SHP77 treated with DMSO at 0.1 percent for 48 hours (cell line): ENCODE data around the gene ATP6V0B.
A peak's percentile ranks its signal among the peaks of the same experiment; 100 is the strongest.

ENCODE experiments used
- DNase-seq: peaks from one replicate; lab custom pipeline; 2025; lab: John Stamatoyannopoulos, UW

ATP6V0B gene

DNA sequence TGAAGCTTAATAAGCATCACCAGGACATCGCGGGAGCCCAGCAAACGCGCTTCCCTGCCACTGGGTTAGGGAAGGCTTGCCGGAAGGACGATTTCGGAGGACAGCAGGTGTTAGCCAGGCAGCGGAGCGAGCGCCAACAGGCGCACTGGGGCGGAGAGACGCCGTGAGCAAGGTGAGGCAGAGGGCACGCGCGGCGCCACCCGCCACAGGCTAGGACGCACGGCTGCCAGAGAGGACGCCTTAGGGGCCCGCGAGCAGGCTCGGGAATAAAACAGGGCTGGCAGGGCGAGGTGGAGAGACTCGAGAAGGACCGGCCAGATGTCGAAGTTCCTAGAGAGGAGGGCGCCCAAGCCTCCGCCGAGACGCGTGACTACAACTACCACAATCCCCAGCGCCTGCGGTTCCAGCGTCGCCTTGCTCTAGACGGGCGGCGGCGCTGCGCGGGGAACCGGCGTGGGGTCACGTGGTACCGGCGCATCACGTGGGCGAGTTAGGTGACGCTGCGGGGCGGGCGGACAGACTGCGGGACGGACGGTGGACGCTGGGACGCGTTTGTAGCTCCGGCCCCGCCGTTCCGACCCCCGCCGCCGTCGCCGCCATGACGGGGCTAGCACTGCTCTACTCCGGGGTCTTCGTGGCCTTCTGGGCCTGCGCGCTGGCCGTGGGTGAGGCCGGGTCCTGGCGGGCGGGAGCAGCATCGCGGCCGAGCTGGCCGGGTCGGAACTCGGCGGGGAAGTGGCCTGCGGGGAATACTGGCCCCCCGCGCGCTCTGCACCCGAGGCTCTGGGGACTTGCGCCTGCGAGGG lies at the start of gene ATP6V0B:
ATP6V0B (plus strand) TSS at position 518 of the 806 bp plus-strand sequence; CDS start at position 599, 81 bp downstream.
- peak; percentile 87 for DNase-seq

DNA sequence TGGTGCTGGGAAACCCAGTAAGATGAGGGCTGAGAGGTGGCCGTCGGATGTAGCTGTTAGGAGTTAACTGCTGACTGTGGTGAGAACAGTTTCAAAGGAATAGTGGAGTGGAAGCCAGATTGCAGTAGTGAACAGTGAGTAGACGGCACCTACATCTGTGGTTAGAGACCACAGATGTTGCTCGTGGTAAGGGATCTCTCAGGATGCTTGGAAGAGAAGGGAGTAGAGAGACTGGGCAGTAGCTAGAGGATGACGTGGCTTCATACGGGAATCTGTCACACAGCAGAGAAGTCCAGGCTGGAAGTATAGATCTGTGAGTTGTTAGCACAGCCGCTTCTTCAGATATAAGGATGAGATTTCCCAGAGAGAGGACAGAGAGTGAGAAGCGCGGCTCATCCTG lies 48.9 kb upstream of the ATP6V0B start:
- DNase-seq: no peak

DNA sequence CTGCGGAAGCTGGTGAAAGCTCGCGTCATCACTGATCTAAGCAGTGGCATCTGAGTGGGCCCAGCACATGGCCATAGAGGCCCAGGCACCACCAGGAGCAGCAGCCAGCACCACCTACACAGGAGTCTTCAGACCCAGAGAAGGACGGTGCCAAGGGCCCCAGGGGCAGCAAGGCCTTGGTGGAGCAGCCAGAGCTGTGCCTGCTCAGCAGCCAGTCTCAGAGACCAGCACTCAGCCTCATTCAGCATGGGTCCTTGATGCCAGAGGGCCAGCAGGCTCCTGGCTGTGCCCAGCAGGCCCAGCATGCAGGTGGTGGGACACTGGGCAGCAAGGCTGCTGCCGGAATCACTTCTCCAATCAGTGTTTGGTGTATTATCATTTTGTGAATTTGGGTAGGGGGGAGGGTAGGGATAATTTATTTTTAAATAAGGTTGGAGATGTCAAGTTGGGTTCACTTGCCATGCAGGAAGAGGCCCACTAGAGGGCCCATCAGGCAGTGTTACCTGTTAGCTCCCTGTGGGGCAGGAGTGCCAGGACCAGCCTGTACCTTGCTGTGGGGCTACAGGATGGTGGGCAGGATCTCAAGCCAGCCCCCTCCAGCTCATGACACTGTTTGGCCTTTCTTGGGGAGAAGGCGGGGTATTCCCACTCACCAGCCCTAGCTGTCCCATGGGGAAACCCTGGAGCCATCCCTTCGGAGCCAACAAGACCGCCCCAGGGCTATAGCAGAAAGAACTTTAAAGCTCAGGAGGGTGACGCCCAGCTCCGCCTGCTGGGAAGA lies 44.4 kb upstream of the ATP6V0B start:
- DNase-seq: no peak

DNA sequence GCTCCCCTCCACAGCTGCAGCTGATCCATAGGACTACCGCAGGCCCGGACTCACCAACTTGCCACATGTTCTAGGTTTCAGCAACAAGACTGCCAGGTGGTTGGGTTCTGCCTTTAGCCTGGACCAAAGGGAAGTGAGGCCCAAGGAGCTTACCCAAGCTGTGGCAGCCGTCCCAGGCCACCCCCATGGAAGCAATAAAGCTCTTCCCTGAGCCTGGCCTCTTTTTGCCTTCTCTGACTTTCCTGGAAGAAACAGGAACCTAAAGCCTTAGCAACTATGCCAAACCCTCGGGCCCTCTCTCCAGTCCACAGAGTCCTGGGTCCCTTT lies 43.8 kb upstream of the ATP6V0B start:
- no peak for DNase-seq

DNA sequence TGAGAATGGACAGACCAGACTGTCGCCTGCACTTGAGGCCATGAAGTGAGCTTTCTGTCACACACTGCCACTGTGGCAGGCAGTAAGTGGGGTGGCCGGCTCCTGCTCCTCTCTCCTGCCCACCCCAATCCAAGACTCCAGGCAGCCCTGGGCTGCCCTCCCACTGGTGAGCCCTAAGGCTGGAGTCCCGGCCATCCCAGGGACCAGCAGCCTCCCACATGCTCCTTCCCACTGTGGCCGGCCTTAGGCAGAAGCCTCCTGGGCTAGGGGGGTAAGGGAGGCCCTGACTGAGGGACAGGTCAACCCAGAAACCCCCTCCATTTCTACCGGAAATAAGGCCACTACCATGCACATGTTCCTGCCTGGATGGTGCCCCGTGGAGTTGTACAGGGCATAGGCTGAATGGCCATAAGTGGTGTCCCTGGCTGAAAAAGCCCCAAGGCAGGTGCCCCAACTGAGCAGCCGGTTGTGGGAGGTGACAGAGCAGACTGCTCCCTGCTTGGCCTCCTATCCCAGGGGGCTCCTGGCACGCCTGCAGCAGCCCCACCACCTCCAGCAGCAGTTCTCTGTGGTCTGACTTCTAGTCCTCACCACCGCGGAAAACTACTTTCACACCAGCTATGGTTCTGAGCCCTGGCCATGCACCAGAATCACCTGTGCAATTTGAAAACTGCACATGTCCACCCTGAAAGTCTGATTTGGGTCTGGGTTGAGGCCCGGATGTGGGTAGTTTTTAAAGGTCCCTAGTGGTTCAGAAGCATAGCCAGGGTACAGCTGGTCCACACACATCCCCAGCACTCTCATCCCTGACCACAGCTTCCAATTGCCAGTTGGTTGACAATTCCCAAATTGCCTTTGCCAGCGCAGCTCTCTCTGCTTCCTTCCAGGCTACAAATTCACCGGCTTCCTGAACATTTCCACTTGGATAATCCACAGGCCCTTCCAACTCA lies 42.8 kb upstream of the ATP6V0B start:
- no peak for DNase-seq

DNA sequence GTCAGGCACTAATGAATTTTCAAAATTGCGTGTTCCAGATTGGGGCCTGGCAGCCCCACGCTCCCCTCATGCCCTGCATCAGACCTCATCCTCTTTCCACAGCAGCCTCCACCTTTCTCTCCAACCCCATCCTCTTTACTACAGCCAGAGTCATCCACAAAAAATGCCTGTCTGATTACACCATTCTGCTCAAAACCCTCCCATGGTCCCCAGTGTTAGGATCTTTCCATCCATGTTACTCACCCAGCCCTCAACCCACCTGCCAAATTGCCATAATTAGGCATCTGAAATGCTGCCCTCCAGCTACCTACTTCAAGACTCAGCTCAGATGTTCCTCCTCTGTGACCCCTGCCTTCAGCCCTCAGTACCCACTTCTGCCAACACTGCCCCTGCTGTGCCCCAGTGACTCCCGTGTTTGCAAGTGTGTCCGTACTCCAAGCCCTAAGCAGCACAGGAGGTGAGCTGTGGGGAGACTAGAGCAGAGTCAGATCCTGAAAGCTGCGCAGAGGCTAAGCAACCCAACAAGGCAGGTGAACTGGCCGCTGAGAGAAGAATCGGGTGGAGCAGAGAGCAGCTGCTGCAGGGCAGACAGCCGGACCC lies 41.9 kb upstream of the ATP6V0B start:
- no peak for DNase-seq

DNA sequence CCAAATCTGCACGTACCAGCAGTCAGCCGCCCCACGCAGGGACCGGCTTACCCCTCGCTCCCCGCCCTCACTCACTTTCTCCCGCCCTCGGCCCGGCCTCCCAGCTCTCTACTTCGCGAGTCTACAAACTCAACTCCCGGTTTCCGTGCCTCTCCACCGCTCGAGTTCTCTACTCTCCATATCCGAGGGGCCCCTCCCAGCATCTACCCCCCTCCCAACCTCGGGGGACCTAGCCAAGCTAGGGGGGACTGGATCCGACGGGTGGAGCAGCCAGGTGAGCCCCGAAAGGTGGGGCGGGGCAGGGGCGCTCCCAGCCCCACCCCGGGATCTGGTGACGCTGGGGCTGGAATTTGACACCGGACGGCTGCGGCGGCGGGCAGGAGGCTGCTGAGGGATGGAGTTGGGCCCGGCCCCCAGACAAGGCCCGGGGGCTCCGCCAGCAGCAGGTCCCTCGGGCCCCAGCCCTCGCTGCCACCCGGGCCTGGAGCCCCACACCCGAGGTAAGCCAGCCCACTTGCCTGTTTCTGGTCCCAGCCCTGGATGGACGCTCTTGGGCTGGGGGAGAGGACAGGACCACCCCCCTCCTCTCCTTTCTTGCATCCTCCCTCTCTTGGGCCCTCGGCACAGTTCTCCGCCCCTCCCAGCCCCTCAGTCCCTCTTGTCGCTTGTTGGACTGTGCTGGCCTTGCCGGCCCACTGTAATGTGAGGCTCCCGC lies 41.2 kb upstream of the ATP6V0B start, which contains the start of gene ARTN:
ARTN (plus strand) TSS at position 416 of the 715 bp plus-strand sequence. CDS start 1,856 bp downstream, outside the sequence.
- DNase-seq: no peak

DNA sequence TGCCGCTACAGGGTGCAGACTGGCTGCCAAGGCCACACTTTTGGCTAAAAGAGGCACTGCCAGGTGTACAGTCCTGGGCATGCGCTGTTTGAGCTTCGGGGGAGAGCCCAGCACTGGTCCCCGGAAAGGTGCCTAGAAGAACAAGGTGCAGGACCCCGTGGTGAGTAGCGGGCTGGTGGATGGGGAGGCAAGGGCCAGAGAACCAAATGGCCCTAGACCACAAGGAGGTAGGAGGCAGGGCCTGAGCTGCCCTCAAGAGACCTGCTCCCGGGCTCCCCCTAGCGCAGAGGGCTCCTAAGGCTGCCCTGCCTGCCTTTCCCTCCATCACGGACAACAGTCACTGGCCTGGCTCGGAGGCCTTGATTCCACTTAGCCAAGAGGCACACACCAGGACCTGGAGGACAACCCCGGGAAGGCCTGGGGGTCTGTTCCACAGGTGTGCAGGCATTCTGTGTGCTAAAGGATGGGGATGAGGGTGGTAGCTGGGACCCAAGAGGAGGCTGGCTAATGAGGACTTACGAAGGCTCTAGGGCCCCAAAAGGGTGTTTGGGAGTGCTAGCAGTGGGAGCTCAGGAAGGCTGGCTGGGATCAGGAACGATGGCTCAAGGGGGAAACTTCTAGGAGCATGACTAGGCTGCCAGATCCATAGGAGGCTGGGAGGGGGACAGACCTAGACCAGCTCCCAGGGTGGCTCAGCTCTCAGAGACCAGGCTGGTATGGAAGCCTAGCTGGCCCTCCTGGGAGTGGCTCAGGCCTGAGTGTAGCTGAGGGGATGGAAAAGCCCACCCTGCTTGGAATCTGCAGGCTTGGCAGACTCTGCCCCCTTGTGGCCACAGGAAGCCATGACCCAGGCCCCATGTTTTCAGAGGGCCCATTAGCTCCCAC lies 40.4 kb upstream of the ATP6V0B start:
- DNase-seq: peak; percentile 24

DNA sequence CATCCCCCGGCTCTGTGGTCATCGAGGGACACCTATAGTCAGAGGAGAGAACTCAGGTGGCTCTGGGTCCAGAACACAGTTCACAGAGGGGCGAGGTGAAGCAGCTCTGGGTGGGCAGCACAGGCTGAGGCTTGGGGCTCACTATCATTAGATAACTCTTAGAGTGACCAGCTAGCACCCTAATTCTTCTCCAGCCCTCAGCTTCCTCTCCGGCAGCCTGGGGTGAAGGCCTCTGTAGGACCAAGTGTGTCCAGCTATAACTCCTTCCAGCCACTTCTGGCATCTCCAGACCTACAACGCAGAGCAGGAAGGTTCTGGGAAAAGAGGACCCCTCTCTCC lies 39.8 kb upstream of the ATP6V0B start:
- DNase-seq: no peak

DNA sequence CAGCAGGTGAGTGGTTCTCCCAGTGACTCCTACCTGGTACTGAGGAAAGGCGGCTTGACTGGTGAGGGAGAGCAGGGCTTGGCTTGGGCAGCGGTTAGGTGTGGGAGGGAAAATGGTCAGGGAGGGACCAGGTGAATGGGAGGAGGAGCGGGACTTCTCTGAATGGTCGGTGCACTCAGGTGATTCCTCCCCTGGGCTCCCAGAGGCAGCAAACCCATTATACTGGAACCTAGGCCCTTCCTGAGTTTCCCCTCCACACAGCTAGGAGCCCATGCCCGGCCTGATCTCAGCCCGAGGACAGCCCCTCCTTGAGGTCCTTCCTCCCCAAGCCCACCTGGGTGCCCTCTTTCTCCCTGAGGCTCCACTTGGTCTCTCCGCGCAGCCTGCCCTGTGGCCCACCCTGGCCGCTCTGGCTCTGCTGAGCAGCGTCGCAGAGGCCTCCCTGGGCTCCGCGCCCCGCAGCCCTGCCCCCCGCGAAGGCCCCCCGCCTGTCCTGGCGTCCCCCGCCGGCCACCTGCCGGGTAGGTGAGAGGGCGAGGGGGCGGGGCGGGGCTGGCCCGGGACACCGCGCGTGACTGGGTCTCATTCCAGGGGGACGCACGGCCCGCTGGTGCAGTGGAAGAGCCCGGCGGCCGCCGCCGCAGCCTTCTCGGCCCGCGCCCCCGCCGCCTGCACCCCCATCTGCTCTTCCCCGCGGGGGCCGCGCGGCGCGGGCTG lies 38.9 kb upstream of the ATP6V0B start:
- no peak for DNase-seq

DNA sequence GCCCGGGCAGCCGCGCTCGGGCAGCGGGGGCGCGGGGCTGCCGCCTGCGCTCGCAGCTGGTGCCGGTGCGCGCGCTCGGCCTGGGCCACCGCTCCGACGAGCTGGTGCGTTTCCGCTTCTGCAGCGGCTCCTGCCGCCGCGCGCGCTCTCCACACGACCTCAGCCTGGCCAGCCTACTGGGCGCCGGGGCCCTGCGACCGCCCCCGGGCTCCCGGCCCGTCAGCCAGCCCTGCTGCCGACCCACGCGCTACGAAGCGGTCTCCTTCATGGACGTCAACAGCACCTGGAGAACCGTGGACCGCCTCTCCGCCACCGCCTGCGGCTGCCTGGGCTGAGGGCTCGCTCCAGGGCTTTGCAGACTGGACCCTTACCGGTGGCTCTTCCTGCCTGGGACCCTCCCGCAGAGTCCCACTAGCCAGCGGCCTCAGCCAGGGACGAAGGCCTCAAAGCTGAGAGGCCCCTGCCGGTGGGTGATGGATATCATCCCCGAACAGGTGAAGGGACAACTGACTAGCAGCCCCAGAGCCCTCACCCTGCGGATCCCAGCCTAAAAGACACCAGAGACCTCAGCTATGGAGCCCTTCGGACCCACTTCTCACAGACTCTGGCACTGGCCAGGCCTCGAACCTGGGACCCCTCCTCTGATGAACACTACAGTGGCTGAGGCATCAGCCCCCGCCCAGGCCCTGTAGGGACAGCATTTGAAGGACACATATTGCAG lies 38.2 kb upstream of the ATP6V0B start:
- no peak for DNase-seq

DNA sequence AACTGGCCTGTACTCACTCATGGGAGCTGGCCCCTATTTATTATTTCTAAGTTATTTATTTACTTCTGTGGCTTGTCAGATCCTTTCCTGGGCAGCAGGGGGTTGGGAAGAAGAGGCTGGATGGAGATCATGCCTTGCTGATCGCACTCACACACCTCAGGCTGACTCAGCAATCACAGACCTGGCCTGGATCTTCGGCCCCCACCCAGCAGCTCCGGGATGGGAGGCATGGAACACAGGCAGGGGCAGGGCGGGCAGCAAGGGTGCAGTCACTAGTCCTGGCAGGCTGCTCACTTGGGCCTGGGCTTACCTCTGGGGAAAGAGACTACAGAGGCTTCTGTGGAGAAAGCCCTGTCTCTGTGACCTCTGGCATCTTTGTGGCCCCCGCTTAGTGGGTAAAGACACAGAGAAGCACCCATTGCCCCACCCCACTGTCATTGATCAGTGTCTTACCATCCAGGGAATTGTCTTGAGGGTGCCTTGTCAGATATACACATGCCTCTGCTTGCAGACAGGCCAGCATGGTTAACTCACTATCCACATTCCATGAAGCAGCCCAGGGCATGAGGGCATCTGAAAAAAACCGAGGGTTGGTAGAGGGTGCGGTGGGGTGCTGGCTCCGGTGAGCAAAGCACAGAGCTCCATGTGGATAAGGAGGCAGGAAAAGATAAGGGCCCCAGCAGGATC lies 37.4 kb upstream of the ATP6V0B start:
- no peak for DNase-seq

DNA sequence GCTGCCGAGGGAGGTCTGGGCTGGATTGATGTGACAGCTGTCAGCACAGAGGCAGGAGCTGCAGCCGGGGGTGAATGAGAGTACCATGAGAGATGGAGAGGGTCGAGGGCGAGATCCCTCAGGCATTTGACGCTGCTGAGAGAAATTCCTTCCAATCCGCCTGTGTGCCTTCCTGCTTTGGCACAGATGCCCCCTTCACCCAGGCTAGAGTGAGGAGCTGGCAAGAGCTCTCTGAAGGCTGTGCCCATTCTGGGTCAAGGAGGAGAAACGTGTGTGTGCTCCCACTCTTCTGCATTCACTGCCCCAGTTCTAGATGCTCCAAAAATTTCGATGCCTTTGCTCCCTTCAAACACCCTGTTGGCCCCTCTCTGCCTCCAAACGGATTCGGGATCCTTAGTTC lies 36.4 kb upstream of the ATP6V0B start:
- no peak for DNase-seq

DNA sequence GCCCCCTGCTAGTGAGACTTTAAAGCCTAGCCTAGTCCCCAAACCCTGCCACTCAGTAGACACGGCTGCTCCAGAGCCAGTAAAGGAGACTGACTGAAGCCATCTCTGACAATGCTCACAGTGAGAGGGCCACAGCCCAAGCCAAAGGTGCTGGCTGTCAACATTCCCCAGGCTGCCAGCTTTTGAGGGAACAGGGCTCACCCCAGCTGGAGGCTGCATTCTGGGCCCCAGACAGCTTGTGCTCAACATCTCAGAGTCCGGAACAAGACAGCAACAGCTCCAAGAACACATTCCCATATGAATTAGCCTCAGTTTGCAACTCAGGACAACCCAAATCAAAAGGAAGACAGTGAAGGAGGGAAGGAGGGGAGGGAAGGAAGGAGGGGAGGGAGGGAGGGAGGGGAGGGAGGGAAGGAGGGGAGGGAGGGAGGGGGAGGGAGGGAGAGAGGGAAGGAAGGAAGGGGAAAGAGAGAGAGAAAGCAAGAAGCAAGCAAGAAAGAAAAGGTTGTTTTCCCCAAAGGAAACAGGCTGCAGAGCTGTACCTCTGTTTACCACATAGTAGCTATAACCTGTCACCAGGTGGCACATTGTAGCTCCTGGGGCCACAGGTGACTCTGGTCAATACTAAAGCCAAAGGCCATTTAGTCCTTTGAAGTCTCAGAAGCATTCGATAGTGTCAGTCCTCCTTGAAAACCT lies 35.7 kb upstream of the ATP6V0B start:
- no peak for DNase-seq

DNA sequence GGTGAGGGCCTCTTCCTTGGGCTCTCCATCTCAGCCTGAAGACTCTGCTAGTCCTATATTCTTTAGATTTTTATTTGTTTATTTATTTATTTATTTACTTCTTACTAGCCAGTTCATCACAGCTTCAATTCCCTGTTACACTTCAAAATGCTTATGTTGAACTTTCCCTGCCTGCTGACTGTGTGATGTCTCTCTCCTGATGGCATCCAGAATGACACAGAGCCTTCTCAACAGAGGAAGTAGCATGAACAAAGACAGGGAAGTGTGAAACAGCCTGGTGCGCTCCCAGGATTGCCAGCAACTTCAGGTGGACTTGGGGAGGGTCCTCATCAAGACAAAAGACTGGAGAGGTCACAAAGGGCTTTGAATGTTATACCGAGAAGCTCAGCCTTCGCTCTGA lies 32.3 kb upstream of the ATP6V0B start:
- DNase-seq: no peak

DNA sequence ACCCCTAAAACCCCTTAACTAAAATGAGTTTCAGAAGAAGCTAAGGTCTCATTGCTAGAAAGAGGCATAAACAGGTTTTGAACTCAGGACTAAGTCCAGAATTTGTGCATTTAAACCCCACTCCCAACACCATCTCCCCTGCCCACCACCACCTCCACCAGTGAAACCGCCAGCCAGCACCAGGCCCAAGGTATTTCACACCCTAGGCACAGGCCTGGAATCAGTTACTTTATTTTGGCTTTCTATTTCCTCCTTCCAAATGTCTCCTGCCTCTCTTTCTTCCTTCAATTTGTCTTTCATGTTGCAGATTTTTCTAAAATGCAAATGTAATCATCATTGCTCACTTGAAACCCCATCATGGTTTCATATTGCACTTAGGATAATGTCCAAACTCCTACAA lies 29.9 kb upstream of the ATP6V0B start:
- no peak for DNase-seq

DNA sequence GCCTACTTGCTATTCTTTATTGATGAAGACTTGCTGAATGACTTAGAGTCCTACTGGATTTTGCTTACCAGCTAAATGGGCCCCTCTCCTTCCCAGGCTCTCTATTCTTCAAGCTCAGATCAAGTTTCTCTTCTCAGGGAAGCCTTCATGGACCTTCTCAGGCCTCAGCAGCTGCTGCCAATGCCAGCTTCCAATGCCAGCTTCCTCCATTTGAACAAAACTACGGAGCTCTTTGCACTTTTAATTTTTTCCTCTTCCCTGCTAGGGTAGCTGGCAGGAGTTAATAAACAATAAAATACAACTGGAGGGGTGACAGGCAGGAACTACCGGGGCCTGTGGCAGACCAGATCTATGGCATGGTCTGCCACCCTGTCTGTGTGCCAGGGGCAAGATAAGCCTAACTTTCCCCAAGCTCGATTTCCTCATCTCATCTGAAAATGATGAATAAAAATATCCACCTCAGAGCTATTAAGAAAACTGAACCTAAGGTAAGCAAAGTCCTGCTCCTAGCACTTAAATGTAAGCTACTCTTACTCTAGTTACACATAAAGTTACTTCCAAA lies 29.0 kb upstream of the ATP6V0B start:
- DNase-seq: no peak
